Fibroblast of the conjunctiva (primary cell): ENCODE results near the gene CD109.
"Not testable (repeated sequence)": the region's sequence is repeated elsewhere in the genome, so short reads cannot be mapped to it uniquely, and the experiment has no call there.

Experiments used
- DNase-seq: peaks from one replicate; pipeline ENCODE4 v3.0.0-alpha.2; 2010; ENCODE audit warnings: low read depth

CD109 gene

DNA sequence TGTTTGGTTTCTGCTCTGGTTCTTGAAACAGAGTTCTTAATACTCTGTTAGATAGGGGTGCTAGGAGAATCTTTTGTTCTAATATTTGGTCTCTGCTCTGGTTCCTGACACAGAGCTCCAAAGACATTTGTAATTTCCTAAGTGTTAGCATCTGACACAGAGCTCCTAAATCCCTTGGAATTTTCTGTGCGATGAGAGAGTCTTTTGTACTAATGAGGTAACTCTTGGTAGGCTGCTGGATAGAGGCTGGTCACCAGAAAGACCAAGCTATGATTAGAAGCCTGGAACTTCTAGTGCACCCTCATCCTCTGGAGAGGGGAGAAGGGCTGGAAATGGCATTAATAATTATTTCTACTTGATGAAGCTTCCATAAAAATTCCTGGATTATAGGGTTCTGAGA, 7.7 kb upstream of the CD109 start:
- DNase-seq: no peak

DNA sequence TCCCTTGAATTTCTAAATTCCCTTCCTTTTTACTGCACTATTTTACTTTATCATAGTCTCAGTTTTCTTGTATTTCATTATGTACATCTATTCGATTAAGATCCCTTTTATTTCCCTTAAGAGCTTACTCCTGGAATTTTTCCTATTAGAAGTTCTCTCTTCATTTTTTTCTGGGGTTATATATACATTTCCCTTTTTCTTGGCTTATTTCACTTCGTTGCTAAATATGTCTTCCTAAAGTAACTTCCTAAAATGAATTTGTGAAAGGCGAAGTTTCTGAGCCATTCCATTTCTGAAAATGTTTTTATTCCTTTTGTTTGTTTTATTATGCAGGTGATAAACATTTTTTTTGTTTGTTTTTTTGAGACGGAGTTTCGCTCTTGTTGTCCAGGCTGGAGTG, 5.9 kb upstream of the CD109 start:
- DNase-seq: no peak

- DNase-seq: no peak
Observed at GRCh38 chr6:73691512-73691911, 4.5 kb upstream of the CD109 start.

GRCh38 chr6:73694711-73695411, 1.1 kb upstream of the CD109 start:
- peak; percentile 50 for DNase-seq

GRCh38 chr6:73696966-73697655, 1.1 kb downstream of the CD109 start:
- no peak for DNase-seq

- no peak for DNase-seq
Observed at GRCh38 chr6:73699676-73700459, 3.9 kb downstream of the CD109 start.

GRCh38 chr6:73702444-73702843, 6.4 kb downstream of the CD109 start:
- no peak for DNase-seq

- no peak for DNase-seq
Observed at GRCh38 chr6:73703466-73703865, 7.5 kb downstream of the CD109 start.

GRCh38 chr6:73704260-73704659, 8.3 kb downstream of the CD109 start:
- peak; percentile 94 for DNase-seq

DNA sequence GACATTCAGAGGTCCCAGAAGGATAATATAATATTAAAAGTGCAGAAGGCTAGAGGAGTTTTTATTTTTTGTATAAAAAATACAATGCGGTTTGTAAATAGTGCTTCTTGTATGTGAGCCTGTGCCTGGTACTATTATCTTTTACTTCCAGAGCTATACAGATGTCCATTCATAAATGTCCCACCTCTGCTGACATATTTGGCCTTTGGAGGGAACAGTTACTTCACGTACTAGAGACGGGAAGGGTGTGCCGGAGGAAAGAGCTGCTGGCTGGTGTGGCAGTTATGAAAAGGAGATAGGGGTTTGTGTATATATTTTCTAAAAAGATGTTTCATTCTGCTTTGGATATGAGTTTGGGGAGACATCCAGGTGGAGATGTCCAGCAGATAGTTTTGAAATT, 8.8 kb downstream of the CD109 start:
- DNase-seq: no peak

- DNase-seq: no peak
Observed at GRCh38 chr6:73706971-73707370, 11.0 kb downstream of the CD109 start.

DNA sequence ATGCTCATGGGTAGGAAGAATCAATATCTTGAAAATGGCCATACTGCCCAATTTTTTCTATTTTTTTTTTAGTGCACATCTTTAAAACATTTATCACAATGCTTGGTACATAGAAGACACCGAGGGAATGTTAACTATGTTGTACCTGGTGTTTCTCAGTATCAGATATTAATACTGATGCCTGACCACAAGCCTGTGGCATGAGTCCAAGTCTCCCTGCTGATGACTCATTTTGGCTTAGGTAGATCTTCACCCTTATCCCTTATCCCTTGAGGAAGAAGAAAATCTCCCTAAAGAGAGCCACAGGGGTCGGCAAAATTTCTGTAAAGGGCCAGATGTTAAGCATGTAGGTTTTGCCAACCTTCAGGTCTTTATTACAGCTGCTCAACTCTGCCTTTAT, 14.5 kb downstream of the CD109 start:
- DNase-seq: no peak

DNA sequence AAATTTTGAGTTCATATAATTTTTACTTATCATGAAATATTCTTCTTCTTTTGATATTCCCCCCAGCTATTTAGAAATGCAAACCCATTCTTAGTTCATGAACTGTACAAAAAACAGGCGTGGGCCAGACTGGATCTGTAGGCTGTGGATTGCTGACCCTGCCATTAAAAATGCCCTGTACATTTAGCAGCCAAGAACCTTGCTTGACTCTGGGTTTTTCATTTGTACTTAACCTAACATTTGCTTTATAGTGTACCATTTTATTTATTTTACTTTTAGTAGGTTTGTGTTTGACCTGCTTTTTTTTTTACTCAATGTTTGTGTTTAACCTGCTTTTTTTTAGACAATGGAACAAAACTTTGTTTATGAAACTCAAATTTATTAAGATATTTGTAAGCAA, 14.9 kb downstream of the CD109 start:
- no peak for DNase-seq

GRCh38 chr6:73712535-73713173, 16.7 kb downstream of the CD109 start:
- DNase-seq: no peak

DNA sequence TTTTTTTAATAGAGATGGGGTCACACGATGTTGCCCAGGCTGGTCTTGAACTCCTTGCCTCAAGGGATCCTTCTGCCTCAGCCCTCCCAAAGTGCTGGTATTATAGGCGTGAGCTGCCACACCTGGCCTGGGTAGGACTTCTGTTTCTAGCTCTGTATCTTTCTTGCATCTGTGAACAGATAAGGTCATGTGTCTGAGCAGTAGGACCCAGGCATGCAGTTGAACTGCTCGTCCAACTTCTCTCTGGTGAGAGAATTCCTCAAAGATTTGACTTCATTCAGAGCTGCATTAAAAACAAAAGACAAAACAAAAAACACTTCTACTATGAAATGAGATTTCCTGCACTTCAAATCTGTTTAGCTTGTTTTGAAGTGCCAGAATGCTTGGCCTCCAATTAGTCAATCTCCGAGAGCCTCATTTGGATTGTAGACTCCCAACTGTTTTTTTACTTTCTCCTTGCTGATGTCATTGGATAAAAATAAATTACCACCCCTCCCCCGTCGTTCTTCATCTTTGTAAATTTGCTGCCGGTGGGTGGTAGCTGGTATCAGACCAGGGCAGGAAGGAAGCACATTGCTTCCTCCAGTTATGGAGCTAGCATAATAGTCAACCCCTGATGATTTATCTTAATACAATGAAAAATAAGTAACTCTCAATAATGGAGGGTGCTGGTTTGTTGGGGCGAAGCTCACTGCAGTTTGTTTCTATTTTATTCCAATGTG, 17.6 kb downstream of the CD109 start:
- no peak for DNase-seq

- not testable (repeated sequence) for DNase-seq
Observed at GRCh38 chr6:73715111-73715508, 19.1 kb downstream of the CD109 start.

DNA sequence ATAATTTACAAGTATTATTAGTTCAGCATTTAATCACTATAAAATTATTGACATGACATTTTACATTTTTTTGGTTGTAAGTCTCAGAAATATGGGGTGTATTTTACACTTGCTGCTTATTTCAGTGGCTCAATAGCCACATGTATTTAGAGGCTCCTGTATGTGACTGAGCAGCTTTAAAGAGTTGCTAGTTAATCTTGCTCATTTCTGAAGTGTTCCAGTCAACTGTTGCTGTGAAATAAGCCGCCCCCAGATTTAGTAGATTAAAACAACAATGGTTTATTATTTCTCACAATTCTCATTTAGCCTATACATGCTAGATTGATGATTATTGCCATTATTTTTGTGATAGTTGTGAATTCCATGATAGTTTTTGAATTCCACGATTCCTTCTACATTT, 23.0 kb downstream of the CD109 start:
- no peak for DNase-seq

DNA sequence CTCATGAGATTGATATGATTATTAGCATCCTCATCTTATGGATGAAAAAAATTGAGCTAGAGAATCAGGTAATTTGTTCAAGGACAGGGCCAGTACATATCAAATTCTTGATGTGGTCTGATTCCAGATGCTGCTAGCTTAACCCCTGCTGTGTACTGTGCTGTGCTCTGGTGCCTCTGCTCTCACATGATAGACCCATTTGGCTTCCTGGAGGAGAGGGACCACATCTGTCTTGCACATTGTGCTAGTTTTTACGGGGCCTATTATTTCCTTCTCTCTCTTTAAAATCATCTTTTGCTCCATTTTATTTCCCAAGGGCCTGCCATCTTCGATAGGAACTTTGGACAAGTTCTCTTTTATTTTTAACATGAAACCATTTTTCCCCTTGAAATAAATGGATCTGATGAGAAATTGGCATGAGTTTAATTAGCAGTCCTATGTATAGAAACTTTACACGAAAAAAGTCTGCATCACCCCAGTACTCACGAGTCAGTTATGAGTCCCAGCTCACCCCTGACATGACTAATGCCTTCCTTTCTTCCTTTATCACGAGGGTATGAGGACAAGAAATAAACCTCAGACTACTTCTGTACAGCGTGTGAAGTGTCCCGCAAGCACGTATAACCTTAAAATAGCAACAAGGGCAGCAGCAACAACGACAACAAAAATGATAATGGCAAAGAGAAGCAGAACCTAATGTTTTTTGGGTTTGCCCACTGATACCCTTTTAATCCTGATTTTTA, 26.5 kb downstream of the CD109 start:
- no peak for DNase-seq

- DNase-seq: not testable (repeated sequence)
Observed at GRCh38 chr6:73723480-73723879, 27.5 kb downstream of the CD109 start.

GRCh38 chr6:73724389-73724788, 28.4 kb downstream of the CD109 start:
- no peak for DNase-seq

- not testable (repeated sequence) for DNase-seq
Observed at GRCh38 chr6:73725192-73725591, 29.2 kb downstream of the CD109 start.
